ENCODE results near the gene FOXP1.

- TF ChIP-seq CTCF (IDR thresholded peaks at IDR 0.05) (no peak), TCF7L2 (IDR thresholded peaks at IDR 0.05; ENCODE audit: low read depth, low read length) (no peak), REST (IDR thresholded peaks at IDR 0.05; ENCODE audit: insufficient read depth in 1 of 2, low read depth in 2 of 2, low read length in 1 of 2) (no peak), POLR2AphosphoS5 (IDR thresholded peaks at IDR 0.05; ENCODE audit: low read depth, low read length) (no peak), SIN3A (IDR thresholded peaks at IDR 0.05; ENCODE audit: borderline replicate concordance, insufficient read depth, low read depth, low read length) (no peak)
Measured at GRCh38 chr3:71145954-71146353, 437.6 kb downstream of the FOXP1 start.

Data from Panc1 (cell line).